Activated CD8-positive, alpha-beta T cell treated with anti-CD3 and anti-CD28 coated beads, Interleukin-2, amount 10 ng/mL, durations not matched to agents 7 days and 5 days (primary cell): ENCODE data around the gene PNPLA7. TPM values are rescaled to one million over a fixed set of nuclear protein-coding genes. Genes with fewer than 3 reads are reported as not detected.

Source experiments
- ATAC-seq: fragments of 150-1000 bp; cut with Tn5 transposase; one replicate; pipeline ENCODE4 v1.10.0; 2021; ENCODE audit warnings: moderate library complexity
- CTCF ChIA-PET: fragments of 350-600 bp; sonication (Branson Sonifier 250); formaldehyde crosslinking; loops from one replicate; lab custom pipeline; 2021; ENCODE audit warnings: antibody characterized with exemption; lab: Charles Lee
- POLR2A ChIA-PET: fragments of 350-600 bp; sonication (Branson Sonifier 250); formaldehyde crosslinking; loops from one replicate; lab custom pipeline; 2021; ENCODE audit warnings: antibody characterized with exemption; lab: Charles Lee
- DNase-seq: peaks from one replicate; pipeline ENCODE4 v3.0.0-alpha.2; 2020
- H3K27ac Mint-ChIP-seq: one replicate; pipeline ENCODE4 v1.8.0; 2021; ENCODE audit warnings: mild to moderate bottlenecking, mixed read lengths
- H3K27me3 Mint-ChIP-seq: one replicate; pipeline ENCODE4 v1.8.0; 2021; ENCODE audit warnings: low read depth, mixed read lengths
- H3K36me3 Mint-ChIP-seq: one replicate; pipeline ENCODE4 v1.8.0; 2021; ENCODE audit warnings: low read depth, mixed read lengths
- H3K4me1 Mint-ChIP-seq: one replicate; pipeline ENCODE4 v1.8.0; 2021; ENCODE audit warnings: low read depth, mixed read lengths
- H3K4me3 Mint-ChIP-seq: one replicate; pipeline ENCODE4 v1.8.0; 2021; ENCODE audit warnings: mild to moderate bottlenecking, mixed read lengths
- H3K9me3 Mint-ChIP-seq: one replicate; pipeline ENCODE4 v1.8.0; 2022; ENCODE audit warnings: mixed read lengths; ENCODE audit not compliant: insufficient read depth
- total RNA-seq, 2 experiments: library from RNA; stranded (reverse); gene quantifications; one replicate each; pipeline ENCODE4 v1.2.3, GENCODE V29; 2021

The PNPLA7 gene
- total RNA-seq, 2 experiments from 2014 or later: 3.4 to 3.7 TPM

DNA sequence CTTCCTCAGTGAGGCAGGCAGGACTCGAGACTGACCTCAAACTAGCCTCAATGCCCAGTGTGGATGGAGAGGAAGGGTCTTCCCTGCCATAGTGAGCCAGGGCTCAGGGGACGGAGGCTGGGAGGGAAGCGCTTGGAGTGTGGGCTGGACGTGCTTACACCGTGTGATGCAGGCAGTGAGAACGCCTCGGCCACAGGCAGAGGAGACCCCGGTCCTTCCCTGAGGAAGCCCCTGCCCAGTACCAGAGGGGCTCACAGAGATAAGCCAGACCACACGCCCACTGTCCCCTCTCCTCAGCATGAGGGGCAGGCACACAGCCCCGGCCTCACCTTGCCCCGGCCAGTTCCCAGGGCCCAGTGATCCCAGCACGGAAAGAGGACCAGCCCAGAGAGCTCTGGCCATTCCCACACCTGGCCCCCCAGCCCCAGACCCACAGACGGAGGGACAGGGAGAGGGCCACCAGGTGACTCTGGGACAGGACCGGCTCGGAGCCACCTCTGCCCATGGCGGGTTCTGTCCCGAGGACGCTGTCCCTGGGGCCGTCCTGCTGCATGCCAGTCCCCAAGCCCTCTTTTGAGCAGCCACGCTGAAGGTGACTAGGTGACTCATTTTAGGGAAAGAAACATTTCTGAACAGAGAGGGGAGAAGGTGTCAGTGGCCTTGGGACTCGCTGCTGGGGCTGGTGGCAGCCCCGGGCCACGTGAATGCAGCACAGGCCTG lies 85.0 kb downstream of the PNPLA7 start:
- H3K36me3 Mint-ChIP-seq: peaks cover 3% of the 10 kb centered on the region
- H3K4me1 Mint-ChIP-seq: peaks cover 32% of the 10 kb centered on the region
- H3K4me3 Mint-ChIP-seq: no peak overlapping the region
- ATAC-seq (no peak), DNase-seq (no peak)
- H3K9me3 Mint-ChIP-seq: no peaks in the 10 kb centered on the region
- peaks cover 16% of the 10 kb centered on the region for H3K27me3 Mint-ChIP-seq
- no peak overlapping the region for H3K27ac Mint-ChIP-seq
- CTCF ChIA-PET: no interaction called here
- POLR2A ChIA-PET: no interaction called here

DNA sequence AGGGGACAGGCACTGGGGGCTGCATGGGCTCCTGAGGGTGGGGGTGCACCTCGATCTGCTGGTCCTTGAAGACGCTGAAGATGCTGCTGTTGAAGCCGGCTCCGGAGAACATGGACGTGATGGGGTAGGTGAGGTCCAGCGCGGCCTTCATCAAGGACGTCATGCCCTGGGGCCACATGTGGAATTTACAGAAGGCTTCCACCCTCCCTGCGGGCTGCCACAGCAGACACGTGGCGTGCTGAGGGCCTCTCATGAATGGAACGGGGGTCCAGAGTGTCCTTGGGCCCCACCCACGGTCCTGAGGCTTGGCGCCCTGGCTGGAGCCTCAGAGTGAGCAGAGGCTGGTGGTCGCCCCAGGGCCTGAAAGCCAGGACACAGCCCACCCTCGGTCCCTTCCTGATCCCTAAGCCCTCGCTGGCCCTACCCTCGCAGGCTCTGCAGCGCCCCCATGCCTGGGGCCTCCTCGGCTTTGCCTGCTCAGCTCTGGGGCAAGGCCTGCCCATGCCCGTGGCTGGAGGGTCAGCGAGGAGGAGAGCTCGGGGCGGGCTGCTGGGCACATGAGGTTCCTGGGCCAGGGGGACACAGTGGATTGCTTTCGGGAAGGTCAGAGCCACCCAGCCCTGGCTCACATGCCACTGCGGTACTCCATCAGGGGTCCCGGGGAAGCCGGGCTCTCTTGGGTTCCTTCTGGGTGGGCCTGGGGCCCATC lies 85.8 kb downstream of the PNPLA7 start:
- Mint-ChIP-seq H3K9me3 (no peaks in the 10 kb centered on the region), H3K4me1 (peaks cover 37% of the 10 kb centered on the region), H3K27me3 (peaks cover 12% of the 10 kb centered on the region), H3K36me3 (peaks cover 3% of the 10 kb centered on the region), H3K4me3 (no peak overlapping the region), H3K27ac (no peak overlapping the region)
- POLR2A ChIA-PET: no interaction called here
- CTCF ChIA-PET: no interaction called here
- ATAC-seq (no peak), DNase-seq (no peak)

DNA sequence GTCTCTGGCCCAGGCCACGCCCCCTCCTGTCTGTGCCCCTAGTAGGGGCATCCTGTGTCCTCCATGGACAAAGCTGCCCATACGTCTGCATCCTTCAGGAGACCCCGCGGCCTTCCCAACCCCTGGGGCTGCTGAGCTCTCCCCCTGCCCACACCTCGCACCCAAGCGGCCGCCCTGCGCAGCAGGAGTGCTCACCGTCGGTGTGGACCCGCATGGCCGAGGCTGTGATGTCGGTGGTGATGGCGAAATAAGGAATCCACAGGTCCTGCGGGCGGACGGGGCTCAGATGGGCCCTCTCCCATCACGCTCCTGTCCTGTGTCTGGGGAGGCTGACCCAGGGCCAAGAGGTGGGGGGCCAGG lies 86.3 kb downstream of the PNPLA7 start:
- DNase-seq (no peak), ATAC-seq (no peak)
- ChIA-PET POLR2A (no interaction called here), CTCF (no interaction called here)
- peaks cover 34% of the 10 kb centered on the region for H3K4me1 Mint-ChIP-seq
- H3K4me3 Mint-ChIP-seq: no peak overlapping the region
- H3K36me3 Mint-ChIP-seq: peaks cover 3% of the 10 kb centered on the region
- peak overlapping the region; percentile 39 for H3K27ac Mint-ChIP-seq
- H3K27me3 Mint-ChIP-seq: peaks cover 8% of the 10 kb centered on the region
- H3K9me3 Mint-ChIP-seq: no peaks in the 10 kb centered on the region

DNA sequence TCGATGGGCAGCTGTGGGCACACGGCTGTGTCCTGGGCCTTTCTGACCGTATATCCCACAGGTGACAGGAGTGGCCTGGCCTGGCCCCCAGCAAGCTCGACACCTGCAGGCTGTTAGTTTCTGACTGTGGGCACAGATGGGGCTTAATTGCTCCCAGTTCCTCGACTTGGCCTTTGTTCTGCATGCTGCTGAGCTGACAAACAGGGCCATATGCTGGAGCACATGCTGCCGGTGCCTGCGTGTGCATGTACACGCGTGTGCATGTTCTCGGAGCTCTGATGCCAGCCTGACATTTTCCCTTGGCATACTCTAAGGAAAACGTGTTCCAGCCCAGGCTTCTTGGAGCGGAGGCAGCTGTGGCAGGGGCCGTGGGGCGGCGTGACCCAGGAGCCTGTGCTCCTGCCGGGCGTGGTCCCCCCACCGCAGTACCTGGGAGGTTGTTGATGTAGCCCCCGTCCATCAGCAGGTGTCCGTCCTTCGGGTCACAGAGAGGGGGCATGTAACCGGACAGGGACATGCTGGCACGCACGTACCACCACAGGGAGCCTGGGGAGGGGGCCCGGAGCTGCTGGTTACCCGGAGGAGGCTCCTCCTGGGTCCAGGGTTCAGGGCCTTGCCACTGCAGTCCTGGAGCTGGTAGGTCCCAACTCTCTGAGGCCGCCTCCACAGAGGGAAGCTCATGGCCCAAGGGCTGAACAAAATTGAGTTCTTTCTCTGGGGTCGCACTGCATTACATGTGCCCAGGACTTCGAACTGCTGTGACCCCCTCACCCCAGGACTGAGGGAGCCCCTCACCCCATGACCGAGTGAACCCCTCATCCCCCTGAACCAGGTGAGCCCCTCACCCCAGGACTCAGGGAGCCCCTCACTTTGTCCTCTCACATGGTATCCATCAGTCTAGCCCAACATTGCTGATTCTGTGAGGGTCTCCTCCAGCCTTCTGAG lies 86.9 kb downstream of the PNPLA7 start:
- ChIA-PET POLR2A (no interaction called here), CTCF (no interaction called here)
- no peak for ATAC-seq
- Mint-ChIP-seq H3K9me3 (no peaks in the 10 kb centered on the region), H3K4me3 (peak overlapping the region; percentile 15), H3K27ac (peak overlapping the region; percentile 72), H3K4me1 (peaks cover 33% of the 10 kb centered on the region), H3K36me3 (peaks cover 3% of the 10 kb centered on the region), H3K27me3 (peaks cover 6% of the 10 kb centered on the region)
- DNase-seq: no peak

DNA sequence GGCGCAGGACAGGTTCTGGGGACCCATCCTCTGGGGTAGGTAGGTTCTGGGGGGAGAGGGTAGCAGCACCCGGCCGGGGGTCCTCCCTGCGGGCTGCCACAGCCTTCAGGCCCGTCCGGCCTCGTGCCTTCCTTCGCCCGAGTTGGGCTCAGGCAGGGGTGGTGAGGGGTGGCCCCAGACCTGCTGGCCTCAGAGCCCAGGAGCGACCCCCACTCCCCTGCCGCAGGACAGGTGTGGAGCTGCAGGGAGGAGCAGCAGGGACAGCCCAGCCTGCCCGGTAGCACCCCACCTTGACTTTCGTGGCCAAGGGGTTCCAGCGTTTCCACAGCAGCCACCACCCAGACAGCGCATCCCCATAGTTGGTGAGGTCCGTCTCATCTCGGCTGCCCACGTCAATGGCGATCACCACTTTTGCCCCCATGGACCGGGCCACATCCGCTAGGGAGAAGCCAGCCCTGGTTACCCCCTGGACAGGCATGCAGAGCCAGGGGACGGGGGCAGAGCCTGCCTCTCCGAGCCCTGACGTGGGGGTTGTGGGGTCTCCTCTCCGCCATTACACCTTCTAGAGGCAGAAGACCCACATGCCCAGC lies 87.7 kb downstream of the PNPLA7 start:
- CTCF ChIA-PET: interaction anchor here (1.0 to 2.2 kb wide), 3 partner anchors 16 to 39 kb away, joined by 4 to 6 read pairs (median 6); partner anchors contain the start of genes EXD3 and NOXA1
- POLR2A ChIA-PET: no interaction called here
- DNase-seq (no peak), ATAC-seq (no peak)
- peaks cover 3% of the 10 kb centered on the region for H3K27me3 Mint-ChIP-seq
- peak overlapping the region; percentile 66 for H3K4me3 Mint-ChIP-seq
- peaks cover 3% of the 10 kb centered on the region for H3K36me3 Mint-ChIP-seq
- H3K27ac Mint-ChIP-seq: peak overlapping the region; percentile 97
- no peaks in the 10 kb centered on the region for H3K9me3 Mint-ChIP-seq
- peaks cover 33% of the 10 kb centered on the region for H3K4me1 Mint-ChIP-seq

DNA sequence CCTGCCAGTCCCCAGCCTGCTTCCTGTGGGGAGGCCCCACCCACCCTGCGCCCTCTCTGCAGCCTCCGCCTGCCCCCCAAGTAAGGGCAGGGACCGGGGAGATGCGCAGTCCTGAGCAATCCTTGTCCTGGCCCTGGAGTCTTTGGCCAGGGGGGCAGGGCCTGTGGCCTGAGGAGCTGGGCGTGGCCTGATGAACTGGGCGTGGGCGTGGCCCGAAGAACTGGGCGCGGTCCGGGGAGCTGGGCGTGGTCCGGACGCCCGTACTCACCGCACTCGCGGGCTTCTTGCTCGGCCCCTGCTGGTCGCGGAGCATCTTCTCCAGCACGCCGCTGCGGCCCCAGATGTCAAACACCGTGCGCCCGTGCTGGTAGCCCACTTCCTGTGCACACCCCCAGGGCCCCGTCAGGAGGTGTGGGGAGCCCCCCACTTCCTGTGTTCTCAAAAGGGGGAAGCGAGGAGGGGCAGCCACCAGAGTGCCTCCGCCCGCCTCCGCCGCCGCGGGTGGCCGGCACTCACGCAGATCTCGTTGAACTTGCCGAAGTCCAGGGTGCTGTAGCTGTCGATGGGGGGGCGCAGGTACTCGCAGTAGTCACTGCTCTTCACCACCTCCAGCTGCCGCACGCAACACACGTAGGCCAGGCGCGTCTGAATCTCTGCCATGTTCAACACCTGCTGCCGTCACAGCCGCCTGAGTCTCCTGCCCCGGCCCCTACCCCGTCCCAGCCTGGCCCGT lies 88.4 kb downstream of the PNPLA7 start:
- Mint-ChIP-seq H3K4me1 (peaks cover 34% of the 10 kb centered on the region), H3K9me3 (no peaks in the 10 kb centered on the region), H3K27me3 (peaks cover under 1% of the 10 kb centered on the region), H3K27ac (peak overlapping the region; percentile 97), H3K36me3 (peaks cover 4% of the 10 kb centered on the region), H3K4me3 (peak overlapping the region; percentile 66)
- POLR2A ChIA-PET: interaction anchor here (1.0 kb wide), 1 partner anchor 12 kb away, joined by 3 read pairs; no protein-coding TSS in a partner anchor
- peak; percentile 96 for DNase-seq
- peak; percentile 75 for ATAC-seq
- CTCF ChIA-PET: interaction anchor here (1.0 to 2.2 kb wide), 3 partner anchors 16 to 39 kb away, joined by 4 to 6 read pairs (median 6); partner anchors contain the start of genes EXD3 and NOXA1

DNA sequence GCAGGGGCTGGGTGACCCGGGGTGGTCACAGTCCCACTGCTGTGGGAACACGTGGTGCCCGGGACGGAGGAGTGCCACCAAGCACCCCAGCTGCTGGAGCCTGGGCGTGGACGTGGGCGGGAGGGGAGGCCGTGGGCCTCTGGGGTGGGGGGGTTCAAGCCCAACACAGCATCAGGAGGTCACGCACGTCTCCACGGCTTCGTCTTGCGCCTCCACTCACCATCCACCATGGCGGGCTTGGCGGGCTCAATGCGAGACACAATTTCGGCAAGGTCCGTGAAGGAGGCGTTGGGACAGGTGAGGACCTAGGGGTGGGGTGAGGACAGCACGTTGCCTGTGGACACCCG lies 88.9 kb downstream of the PNPLA7 start:
- Mint-ChIP-seq H3K4me3 (no peak overlapping the region), H3K27ac (peak overlapping the region; percentile 97), H3K36me3 (peaks cover 6% of the 10 kb centered on the region), H3K4me1 (peaks cover 34% of the 10 kb centered on the region), H3K27me3 (no peaks in the 10 kb centered on the region), H3K9me3 (no peaks in the 10 kb centered on the region)
- DNase-seq (no peak), ATAC-seq (no peak)
- CTCF ChIA-PET: interaction anchor here (1.0 to 2.2 kb wide), 3 partner anchors 15 to 38 kb away, joined by 4 to 6 read pairs (median 6); partner anchors contain the start of genes EXD3 and NOXA1
- POLR2A ChIA-PET: interaction anchor here (1.0 kb wide), 1 partner anchor 11 kb away, joined by 3 read pairs; no protein-coding TSS in a partner anchor

DNA sequence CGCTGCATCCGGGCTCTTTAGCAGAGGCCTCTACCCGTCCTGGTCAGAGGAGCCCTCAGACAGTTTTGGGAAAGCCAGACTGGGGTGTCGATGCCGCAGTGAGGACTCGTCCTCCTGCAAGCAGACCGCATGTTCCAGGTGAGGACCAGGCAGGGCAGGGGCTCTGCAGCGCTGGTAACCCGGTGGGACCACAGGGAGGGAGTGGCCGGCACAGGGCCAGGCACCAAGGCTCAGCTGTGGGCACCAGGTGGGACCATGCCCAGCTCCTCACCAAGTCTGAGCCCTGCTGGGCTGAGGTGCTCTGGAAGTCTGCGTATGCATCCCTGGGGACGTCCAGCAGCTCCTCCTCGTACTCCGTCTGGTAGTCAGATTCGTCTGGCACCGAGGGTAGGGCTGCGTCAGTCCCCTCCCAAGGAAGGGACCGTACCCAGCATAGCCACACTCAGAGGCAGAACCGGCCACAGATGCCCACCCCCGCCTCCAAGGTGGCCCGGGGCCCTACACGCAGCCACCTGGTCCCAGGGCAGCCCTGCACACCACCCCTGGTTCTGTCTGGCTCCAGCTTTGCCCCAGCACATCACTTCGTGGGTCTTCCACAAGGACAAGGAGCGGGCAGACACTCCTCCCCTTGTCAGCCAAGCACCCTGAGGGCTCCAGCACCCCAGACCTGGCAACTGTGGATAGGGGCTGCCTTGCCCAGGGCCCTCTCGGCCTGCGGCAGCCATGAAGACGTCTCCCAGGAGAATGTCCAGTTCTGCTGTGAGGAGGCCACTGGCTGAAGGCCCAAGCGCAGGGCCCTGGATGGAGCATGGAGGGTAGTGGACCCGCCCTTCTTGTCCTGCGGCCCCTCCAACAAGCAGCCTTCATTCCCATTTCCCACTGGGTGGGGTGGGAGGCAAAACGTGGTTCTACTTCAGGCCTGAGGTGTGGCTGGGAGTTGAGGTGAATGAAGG lies 89.6 kb downstream of the PNPLA7 start:
- CTCF ChIA-PET: interaction anchor here (2.2 kb wide), 1 partner anchor 38 kb away, joined by 6 read pairs; the partner anchor contains the start of genes EXD3 and NOXA1

DNA sequence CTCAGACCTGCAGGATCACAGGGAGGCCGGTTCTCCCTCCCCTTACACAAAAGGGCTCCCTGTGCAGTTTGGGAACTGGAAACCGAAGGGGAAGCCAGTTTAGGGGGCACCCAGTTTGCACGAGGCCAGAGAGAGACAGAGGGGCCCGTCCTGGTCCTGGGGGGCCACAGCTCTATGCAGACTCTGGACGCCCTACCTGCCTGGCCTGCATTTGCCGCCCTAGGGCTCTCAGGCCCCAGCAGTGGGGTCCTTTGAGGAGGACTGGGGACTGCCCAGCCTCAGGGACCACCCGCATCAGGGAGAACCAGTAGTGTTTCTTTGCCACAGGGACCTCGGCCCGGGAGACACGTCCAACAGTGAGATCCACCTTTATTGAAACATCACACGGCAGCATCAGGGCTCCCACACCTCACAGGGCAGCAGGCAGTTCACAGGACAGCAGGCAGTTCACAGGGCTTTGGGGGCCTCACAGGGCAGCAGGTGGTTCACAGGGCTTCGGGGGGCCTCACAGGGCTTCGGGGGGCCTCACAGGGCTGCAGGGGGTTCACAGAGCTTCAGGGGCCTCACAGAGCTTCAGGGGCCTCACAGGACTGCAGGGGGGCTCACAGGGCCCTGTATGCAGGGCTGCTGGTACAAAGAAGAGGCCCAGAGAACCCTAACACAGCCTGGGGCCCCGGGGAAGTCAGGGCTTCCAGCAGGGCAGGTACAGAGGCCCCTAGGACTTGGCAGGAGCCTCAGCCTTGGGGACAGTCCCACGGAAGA lies 90.4 kb downstream of the PNPLA7 start:
- ATAC-seq: no peak
- Mint-ChIP-seq H3K9me3 (no peaks in the 10 kb centered on the region), H3K36me3 (peaks cover 13% of the 10 kb centered on the region), H3K27me3 (no peaks in the 10 kb centered on the region), H3K4me1 (peaks cover 34% of the 10 kb centered on the region), H3K27ac (peak overlapping the region; percentile 89), H3K4me3 (peak overlapping the region; percentile 55)
- ChIA-PET POLR2A (interaction anchor here (0.9 to 1.0 kb wide), 2 partner anchors 37 to 47 kb away, joined by 3 to 7 read pairs; partner anchors contain the start of genes EXD3 and NOXA1), CTCF (interaction anchor here (0.7 to 1.0 kb wide), 2 partner anchors 37 to 198 kb away, joined by 3 to 6 read pairs; partner anchors contain the start of genes EXD3 and NOXA1)
- DNase-seq: no peak

More for the DNA sequence above, 89.6 kb downstream of the PNPLA7 start:
- DNase-seq (no peak), ATAC-seq (no peak)
- peaks cover 34% of the 10 kb centered on the region for H3K4me1 Mint-ChIP-seq
- H3K4me3 Mint-ChIP-seq: no peak overlapping the region
- POLR2A ChIA-PET: no interaction called here
- H3K27me3 Mint-ChIP-seq: no peaks in the 10 kb centered on the region
- no peaks in the 10 kb centered on the region for H3K9me3 Mint-ChIP-seq
- H3K36me3 Mint-ChIP-seq: peaks cover 7% of the 10 kb centered on the region
- H3K27ac Mint-ChIP-seq: peak overlapping the region; percentile 97
